DOHH2 (cell line): ENCODE results near the gene MMP20.

Source experiments
- CTCF ChIP-seq: fragments of 200-600 bp; sonication (generic); IDR thresholded peaks from one replicate; pipeline ENCODE4 v1.5.1; 2014; ENCODE audit warnings: antibody characterized with exemption, mild to moderate bottlenecking, low read depth, low read length; ENCODE audit not compliant: poor library complexity, severe bottlenecking
- EZH2phosphoT487 ChIP-seq: fragments of 200-600 bp; sonication (generic); IDR thresholded peaks from 2 replicates; pipeline ENCODE4 v1.6.1; 2017; ENCODE audit warnings: borderline replicate concordance, mild to moderate bottlenecking, antibody characterized with exemption, low read length, moderate library complexity, mixed read lengths

GRCh38 chr11:102615894-102616432 lies 9.2 kb downstream of the MMP20 start:
- TF ChIP-seq EZH2phosphoT487: no peak
- no peak for TF ChIP-seq CTCF
